Left hindlimb (tissue), 1 donor: ENCODE measurements around the gene PRKN.
"Not testable (repeated sequence)": the region's sequence is repeated elsewhere in the genome, so short reads cannot be mapped to it uniquely, and the experiment has no call there.

Experiments
- DNase-seq: peaks from one replicate; pipeline ENCODE4 v3.0.0-alpha.2; 2018

PRKN gene

GRCh38 chr6:161940519-161940918 is 787.0 kb downstream of the PRKN start:
- DNase-seq = no peak

DNA sequence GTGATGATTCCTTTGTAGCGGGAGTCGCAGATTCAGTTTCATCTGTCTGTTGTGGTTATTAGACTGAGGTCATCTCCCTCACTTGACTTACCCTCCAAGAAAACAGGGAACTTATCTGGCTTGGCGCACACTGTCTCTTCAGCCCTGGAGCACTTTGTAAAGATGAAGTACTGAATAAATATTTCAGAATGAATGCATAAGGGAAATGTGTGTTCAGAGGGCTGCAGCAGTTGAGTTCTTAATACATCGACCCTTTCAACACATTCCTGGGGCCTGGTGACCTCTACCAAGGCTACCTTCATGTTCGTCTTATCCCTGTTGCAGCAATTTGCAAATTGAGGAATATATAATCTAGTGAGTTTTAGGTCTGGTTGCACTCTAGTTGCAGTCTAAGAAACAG is 801.2 kb downstream of the PRKN start:
- DNase-seq = no peak

DNA sequence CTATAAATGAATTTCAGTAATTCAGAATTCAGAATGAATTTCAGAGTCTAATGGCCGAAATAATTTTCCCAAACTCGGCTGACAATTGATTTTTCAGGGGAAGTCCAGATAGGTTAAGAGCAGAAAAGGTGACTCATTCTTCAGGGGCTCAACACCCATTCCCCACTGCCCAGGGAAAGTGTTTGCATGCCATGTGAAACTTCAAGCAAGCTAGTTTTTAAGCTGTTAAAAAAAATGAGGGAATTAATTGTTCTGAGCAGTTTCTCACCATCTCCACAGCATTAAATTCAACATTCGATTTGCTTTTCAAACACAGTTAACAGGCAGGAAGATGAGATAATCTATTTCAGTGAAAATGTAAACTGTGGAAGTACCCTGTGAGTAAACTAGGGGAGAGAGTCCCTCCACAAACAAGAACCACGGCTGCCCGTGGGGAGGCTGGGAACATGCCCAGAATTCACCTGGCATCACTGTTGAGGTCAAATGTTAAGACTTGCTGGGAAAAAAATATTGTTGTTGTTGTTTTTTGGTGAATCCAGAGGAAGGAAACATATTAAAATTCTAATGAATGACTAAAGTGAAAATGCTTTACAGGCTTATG is 803.0 kb downstream of the PRKN start:
- DNase-seq = no peak

- peak; percentile 37 for DNase-seq
Measured at GRCh38 chr6:161922631-161923119, 804.9 kb downstream of the PRKN start.

GRCh38 chr6:161921602-161922395 is 805.8 kb downstream of the PRKN start:
- DNase-seq = no peak

DNA sequence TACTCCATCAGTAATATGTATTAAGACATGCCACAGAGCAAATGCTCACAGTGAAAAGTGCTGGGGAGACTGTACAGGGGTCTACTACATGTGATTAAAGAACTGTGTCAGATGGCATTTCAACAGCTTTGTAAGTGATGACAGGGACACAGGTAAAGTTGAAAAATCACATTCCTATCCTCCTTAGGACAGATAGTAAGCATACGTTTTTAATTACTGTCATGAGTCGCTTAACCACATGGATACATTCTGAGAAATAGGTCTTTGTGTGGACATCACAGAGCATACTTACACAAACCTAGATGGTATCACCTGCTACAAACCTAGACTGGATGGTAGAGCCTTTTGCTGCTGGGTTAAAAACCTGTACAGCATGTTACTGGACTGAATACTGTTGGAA is 807.9 kb downstream of the PRKN start:
- no peak for DNase-seq

DNA sequence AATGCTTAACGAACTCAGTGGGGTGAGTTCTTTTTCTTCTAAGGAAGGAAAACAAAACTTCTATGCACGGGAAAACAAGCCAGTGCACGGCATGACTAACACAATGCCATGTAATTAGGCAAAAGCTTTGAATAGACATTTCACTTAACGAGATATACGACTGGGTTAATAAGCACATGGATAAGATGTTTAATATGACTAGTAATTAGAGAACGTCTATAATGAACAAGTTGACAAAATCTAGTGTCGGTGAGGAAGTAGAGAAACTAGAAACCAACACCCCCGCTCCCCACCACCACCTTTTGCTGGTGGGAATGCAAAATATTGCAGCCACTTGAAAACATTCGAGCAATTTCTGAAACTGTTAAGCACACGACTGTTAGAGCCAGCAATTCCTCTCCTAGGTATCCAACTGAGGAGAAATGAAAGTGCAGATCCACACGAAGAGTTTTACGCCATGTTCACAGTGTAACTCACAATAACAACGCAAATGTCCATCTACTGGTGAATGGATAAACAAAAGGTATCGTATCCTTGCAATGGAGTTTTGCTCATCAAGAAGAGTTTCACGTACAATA is 808.8 kb downstream of the PRKN start:
- DNase-seq = no peak

GRCh38 chr6:161918109-161918531 is 809.4 kb downstream of the PRKN start:
- no peak for DNase-seq

- DNase-seq = no peak
Measured at GRCh38 chr6:161917645-161918044, 809.9 kb downstream of the PRKN start.

DNA sequence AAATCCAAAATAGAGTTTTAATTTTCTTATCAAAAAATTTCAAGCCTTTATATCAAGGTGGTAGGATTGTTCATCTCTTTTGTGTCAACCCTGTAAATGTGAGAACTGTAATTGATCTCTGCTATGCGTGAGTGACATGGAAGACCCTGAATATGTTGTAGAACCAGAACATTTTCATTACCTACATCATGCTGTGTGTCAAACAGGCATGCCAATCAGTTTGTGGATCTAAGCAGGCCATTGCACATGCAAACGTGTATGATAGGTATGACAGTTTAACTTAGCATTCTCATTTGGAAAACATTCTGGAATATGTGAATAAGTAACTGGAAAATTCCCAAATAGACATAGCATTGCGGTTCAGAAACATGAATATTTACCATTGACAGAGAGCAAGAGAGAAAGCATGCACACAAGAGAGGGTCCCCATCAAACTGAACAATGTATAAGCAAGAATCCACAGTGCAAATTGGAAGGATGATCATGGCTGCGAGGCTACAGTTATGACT is 812.1 kb downstream of the PRKN start:
- no peak for DNase-seq

DNA sequence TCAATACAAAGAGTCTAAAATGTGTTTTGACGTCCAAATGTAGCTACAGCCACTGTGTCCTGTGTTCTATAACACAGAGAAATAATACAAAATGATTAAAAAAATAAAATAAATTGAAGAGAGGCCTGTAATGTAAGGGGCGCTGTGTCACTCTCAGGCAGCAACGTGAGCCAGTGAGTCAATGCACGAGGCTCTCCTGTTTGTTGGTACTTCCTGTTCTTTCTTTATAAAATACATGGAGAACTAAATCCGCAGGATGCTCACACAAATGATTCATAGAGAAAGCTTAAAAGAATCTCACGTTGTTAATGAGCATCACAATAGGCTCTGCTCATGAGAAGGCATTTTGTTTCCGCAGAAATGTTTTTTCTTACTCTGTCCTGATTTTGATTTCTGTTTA is 818.7 kb downstream of the PRKN start:
- no peak for DNase-seq

- no peak for DNase-seq
Measured at GRCh38 chr6:161906571-161906970, 821.0 kb downstream of the PRKN start.

DNA sequence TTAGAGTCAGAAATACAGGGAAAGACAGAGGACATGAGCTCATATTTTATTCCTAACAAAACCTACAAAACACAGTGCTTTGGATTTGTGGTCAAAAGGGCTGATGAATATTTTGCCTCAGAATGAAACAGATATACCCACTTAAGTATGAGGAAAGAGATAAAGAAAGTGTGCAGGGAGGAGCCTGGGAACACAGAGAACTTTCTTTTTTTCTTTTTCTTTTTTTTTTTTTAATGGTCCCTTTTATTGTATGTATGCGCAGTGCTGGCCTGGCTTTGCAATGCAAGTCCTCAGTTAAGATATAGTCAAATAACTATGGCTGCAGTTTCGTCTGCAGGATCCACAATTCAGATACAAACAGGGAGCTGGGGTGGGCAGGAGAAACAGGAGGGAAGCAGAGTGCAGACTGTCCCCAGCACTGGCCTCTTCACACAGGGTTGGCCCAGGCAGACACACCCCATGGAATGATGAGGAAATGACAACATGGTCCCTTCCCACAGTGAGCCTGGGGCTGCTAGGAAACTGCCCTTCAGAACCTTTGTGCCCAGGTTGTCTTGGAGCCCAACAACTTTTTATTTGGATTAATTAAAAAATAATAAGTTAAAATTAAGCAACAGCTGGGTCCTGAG is 823.9 kb downstream of the PRKN start:
- no peak for DNase-seq

- no peak for DNase-seq
Measured at GRCh38 chr6:161901740-161902426, 825.7 kb downstream of the PRKN start.

GRCh38 chr6:161894436-161894835 is 833.1 kb downstream of the PRKN start:
- DNase-seq = no peak

DNA sequence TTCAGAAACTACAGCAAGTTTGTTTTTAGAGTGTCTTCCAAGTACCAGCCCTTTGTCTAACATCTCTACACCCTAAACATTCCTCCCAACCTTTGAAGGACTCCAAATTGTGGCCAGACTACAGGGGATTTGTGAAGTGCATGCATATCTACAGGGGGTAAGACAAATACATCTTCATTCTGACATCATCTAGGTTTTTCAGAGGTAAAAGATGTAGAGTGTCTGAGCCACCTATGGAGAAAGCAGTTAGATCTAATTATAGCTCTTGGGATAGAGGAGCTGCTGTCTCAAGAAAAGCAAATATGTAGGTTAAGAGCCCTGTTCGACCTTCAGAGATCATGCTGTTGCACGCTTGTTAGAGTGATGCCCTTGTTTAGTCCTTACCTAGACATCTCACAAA is 836.0 kb downstream of the PRKN start:
- DNase-seq = no peak

DNA sequence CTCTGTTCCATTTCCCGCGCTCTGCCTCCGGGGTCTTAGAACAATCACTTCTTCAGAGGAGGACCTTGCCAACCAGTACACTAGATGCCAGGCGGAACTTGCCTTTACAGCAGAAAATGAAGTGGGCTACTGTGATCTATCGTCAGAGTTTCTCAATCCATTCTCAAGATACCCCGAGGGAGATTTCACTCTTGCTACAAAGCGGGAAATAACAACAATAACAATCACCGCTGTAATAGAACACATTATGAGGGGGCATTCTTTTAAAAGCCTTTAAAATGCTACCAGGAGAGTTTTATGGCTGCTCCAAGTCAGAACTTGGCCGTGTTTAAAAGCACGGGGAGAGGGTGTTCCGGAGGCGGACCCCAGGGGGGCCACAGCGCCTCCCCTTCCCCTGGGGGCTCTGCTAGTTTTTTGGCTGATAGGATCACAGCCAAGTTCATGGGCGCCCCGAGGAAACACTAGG is 836.7 kb downstream of the PRKN start:
- no peak for DNase-seq

- no peak for DNase-seq
Measured at GRCh38 chr6:161890133-161890831, 837.3 kb downstream of the PRKN start.

GRCh38 chr6:161889324-161889723 is 838.2 kb downstream of the PRKN start:
- DNase-seq = no peak

GRCh38 chr6:161886545-161886944 is 841.0 kb downstream of the PRKN start:
- DNase-seq = not testable (repeated sequence)

GRCh38 chr6:161884782-161885181 is 842.8 kb downstream of the PRKN start:
- no peak for DNase-seq

GRCh38 chr6:161882196-161882765 is 845.3 kb downstream of the PRKN start:
- DNase-seq = no peak
